Testis (tissue), 2 donors: ENCODE data around the gene SIGLEC14.

Experiments used
- POLR2A ChIP-seq: fragments of 450-650 bp; IDR thresholded peaks from one replicate; pipeline ENCODE4 v1.6.1; 2017; ENCODE audit warnings: antibody characterized with exemption, mild to moderate bottlenecking, moderate library complexity
- TF ChIP-seq, protein P1 (sequence below), 3 experiments: fragments of 450-650 bp in 2 of 3; fragments of 200-600 bp in 1 of 3; sonication (generic) in 1 of 3; IDR thresholded peaks; one replicate each; pipeline ENCODE4 v1.5.1; 2016 to 2019; ENCODE audit warnings: antibody characterized with exemption in 3 of 3, mild to moderate bottlenecking in 2 of 3, moderate library complexity in 1 of 3

GRCh38 chr19:51686171-51686570 lies 39.5 kb upstream of the SIGLEC14 start:
- TF ChIP-seq, protein P1, sequence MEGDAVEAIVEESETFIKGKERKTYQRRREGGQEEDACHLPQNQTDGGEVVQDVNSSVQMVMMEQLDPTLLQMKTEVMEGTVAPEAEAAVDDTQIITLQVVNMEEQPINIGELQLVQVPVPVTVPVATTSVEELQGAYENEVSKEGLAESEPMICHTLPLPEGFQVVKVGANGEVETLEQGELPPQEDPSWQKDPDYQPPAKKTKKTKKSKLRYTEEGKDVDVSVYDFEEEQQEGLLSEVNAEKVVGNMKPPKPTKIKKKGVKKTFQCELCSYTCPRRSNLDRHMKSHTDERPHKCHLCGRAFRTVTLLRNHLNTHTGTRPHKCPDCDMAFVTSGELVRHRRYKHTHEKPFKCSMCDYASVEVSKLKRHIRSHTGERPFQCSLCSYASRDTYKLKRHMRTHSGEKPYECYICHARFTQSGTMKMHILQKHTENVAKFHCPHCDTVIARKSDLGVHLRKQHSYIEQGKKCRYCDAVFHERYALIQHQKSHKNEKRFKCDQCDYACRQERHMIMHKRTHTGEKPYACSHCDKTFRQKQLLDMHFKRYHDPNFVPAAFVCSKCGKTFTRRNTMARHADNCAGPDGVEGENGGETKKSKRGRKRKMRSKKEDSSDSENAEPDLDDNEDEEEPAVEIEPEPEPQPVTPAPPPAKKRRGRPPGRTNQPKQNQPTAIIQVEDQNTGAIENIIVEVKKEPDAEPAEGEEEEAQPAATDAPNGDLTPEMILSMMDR (IDR thresholded peaks at IDR 0.05): no peak
- TF ChIP-seq POLR2A: no peak
